Measurements from ENCODE around the gene TCERG1L.

DNA sequence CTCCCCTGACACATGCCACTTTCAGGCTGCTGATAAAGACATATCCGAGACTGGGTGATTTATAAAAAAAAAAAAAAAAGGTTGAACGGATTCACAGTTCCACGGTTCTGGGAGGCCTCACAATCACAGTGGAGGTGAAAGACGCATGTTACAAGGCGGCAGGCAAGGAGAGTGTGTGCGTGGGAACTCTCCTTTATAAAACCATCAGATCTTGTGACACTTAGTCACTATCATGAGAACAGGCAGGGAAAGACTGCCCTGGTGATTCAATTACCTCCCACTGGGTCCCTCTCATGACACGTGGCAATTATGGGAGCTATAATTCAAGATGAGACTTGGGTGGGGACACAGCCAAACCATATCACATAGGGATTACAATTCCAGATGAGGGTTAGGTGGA is 181.5 kb downstream of the TCERG1L start:
- no peak for TF ChIP-seq TCF12 (IDR thresholded peaks at IDR 0.05; ENCODE audit: low read depth)
- TF ChIP-seq EP300 (IDR thresholded peaks at IDR 0.05; ENCODE audit: borderline replicate concordance) = no peak
